NCI-H1105 (cell line): ENCODE measurements around the gene FAM53A.

ENCODE experiments used
- DNase-seq: peaks from one replicate; lab custom pipeline; 2025; lab: John Stamatoyannopoulos, UW

FAM53A gene

DNA sequence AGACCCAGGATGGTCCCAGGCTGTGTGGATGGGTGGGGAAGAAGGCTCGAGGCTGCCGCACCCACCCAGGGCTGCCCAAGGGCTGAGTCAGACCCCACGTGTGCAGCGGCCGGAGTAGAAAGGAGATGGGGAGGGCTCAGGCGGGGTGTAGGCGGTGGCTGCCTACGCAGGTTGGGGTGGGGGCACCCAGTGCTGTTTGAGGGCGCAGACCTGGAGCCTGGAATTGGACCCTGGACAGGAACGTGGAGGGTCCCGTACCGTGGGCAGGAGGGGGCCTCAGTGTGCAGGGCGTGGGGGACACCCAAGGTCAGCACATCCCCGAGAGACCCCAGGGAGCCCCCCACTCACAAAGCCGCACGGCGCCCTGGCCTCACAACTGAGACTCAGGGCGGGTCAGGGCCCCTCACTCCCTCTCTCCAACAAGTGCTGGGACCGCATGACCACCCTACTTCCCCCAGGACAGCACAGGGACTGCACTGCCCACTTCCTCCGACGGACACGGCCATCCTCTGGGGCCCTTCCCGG, 79.9 kb downstream of the FAM53A start:
- DNase-seq: no peak

GRCh38 chr4:1603413-1604135, 80.5 kb downstream of the FAM53A start:
- DNase-seq: no peak

GRCh38 chr4:1602655-1603412, 81.3 kb downstream of the FAM53A start:
- no peak for DNase-seq

DNA sequence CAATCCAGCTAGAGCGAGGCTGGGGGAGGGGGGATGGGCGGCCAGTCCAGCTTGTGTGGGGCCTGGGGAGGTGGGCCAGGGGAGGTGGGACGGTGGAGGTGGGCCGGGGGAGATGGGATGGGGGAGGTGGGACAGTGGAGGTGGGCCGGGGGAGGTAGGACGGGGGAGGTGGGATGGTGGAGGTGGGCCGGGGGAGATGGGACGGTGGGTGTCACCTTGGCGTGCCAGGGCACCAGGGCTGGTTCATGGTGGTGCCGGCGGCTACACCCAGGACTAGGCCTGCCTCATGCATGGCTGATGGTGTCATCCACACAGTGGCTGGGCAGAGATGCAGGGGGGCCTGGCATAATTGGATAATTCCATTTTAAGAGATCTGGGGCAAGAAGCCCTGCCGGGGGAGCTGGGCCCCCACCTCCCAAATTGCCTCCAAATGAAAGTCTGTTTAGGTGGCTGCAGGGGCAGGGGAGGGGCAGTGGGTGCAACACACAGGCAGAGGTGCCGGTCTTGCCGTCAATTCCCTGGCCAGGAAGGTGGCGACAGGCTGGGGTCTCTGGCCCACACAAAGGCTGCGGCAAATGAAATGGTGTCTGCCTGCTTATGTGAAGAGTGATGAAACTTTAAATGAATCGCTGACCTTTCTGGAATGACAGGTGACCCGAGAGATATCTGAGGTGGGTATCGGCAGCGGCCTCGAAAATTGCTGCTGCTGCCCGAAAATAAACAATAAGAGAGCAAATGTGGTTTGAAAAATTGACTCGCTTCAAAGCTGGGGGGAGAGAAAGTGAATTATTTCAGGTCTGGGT, 82.1 kb downstream of the FAM53A start:
- no peak for DNase-seq

- no peak for DNase-seq
Measured at GRCh38 chr4:1601533-1601835, 82.6 kb downstream of the FAM53A start.

GRCh38 chr4:1600811-1601532, 83.1 kb downstream of the FAM53A start:
- no peak for DNase-seq

- DNase-seq: no peak
Measured at GRCh38 chr4:1600211-1600780, 83.8 kb downstream of the FAM53A start.

DNA sequence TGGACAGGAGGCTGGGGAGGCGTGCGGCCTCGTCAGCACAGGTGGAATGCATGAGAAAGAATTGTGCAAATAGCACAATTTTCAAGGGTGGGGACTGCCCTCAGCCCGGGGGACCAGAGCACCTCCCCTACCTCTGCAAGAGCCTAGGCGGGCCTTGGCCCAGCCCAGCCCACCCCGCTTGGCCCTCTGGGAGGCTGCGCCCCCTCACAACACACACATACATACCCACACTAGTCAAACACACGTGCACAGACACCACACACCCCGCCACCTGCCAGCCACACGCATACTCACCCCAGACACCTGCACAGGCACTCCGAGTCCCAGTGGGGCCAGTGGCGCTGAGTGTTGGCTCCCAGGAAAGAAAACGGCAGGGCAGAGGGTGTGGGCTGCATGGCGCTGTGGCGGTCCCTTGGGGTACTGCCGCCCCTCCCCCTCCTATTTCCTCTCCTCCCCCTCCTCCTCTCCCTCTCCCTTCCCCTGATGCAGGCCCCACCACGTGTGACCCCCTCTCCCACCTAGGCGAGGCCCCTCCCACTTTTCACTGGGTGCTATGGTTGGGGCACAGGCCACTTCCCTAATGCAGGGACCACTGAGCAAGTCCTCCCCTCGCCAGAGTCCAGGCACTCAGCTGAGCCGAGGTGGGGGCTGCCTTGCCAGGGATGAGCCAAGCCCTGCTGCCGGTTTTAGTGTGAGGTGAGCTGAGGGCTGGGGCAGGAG, 84.5 kb downstream of the FAM53A start:
- DNase-seq: no peak

GRCh38 chr4:1599026-1599481, 85.1 kb downstream of the FAM53A start:
- no peak for DNase-seq

DNA sequence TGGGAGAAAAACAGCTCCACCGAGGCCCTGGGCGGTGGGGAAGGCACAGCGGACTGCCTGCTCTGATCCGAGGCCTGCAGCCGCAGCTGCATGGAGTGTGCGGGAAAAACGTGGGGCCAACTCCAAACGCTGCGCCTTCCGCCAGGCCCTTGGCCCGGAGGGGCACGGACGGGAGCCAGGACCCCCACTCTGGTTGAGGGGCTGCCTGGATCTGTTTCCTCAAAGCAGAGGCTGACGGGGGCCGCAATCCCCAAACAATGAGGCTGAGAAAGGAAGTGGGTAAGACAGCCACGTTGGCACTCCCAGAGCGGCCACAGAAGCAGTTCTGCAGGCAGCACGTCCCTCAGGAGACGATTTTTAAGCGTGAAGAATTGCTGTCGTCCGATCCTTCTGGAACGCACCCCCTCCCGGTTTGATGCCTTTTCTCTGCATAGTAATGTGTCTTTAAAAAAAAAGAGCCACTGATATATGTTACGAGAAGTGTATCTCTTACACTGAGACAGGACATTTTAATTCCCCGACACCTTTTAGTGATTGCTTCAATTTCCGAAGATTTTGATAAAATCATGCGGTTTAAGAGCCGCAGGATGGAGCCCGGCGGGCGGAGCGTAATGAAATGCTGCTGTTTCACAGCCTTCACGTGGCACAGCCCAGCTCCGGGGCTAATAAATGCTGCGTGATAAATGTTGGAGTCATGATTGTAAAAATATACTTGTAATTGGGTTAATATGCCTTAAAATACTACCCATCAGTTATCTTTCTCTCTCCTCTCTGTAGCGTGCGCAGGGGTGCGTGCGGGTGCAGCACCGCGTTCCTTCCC, 85.7 kb downstream of the FAM53A start:
- no peak for DNase-seq

- DNase-seq: no peak
Measured at GRCh38 chr4:1597021-1597931, 86.8 kb downstream of the FAM53A start.

DNA sequence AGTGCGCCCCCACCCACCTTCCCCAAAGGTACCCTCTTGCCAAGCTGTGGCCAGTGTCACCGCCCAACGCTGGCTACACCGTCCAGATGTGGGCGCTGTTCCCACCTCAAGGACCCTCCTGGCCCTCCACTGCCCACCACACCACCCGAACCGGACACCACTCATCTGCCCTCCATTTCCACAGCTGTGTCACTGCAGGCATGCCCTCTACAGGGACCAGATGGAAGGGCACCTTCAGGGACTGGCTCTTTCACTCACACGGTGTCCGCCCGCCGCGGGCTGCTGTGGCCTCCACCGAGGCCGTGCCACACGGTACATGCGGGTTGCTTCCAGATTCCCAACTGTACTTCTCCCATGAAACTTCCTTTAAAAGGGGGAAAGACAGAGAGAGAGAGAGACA, 87.7 kb downstream of the FAM53A start:
- no peak for DNase-seq

GRCh38 chr4:1595789-1596325, 88.3 kb downstream of the FAM53A start:
- no peak for DNase-seq

GRCh38 chr4:1594871-1595788, 89.0 kb downstream of the FAM53A start:
- DNase-seq: no peak

- DNase-seq: no peak
Measured at GRCh38 chr4:1593881-1594345, 90.2 kb downstream of the FAM53A start.

DNA sequence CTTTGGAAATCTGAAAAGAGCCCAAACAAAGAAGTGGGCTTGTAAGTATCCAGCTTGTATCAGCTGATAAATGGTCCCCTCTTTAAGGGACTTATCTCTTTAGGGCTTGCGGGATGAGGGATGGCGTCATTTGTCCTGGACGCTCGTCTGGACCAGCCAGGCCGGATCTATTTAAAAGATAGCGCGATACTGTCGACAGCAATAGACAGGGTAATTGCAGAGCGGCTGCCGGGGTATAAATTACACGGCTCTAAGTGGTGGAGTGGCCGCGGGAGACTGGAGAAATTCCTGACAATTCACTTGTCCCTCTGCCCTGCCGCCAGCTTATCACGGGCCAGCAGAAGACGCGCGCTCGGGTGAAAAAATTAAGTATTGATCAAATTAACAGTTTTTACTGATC, 90.7 kb downstream of the FAM53A start:
- DNase-seq: no peak

GRCh38 chr4:1592709-1593417, 91.2 kb downstream of the FAM53A start:
- DNase-seq: no peak
